Measurements from ENCODE around the gene TAC4.

Gene TAC4

DNA sequence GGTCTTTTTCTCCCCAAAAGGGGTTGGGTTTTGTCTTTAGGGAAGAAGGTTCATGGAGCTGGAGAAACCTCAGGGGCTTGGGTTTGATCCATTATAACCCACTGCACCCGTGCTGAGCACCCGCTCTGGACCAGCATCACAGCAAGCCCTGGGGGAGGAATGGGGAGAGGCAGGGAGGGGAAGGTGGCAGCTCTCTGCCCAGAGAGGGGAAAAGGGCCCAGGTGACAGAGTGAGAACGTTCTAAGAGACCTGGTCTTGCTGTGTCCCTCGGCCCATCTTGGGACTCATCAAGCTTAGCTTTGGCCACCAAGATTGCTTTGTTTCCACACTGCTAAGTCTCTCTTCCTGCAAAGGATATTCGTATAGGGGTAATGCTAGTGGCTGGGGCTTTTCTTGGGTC, 38.2 kb upstream of the TAC4 start:
- TF ChIP-seq, protein P1, sequence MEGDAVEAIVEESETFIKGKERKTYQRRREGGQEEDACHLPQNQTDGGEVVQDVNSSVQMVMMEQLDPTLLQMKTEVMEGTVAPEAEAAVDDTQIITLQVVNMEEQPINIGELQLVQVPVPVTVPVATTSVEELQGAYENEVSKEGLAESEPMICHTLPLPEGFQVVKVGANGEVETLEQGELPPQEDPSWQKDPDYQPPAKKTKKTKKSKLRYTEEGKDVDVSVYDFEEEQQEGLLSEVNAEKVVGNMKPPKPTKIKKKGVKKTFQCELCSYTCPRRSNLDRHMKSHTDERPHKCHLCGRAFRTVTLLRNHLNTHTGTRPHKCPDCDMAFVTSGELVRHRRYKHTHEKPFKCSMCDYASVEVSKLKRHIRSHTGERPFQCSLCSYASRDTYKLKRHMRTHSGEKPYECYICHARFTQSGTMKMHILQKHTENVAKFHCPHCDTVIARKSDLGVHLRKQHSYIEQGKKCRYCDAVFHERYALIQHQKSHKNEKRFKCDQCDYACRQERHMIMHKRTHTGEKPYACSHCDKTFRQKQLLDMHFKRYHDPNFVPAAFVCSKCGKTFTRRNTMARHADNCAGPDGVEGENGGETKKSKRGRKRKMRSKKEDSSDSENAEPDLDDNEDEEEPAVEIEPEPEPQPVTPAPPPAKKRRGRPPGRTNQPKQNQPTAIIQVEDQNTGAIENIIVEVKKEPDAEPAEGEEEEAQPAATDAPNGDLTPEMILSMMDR (IDR thresholded peaks at IDR 0.05; ENCODE audit: control insufficient read depth, insufficient read depth, low read depth, low read length, missing control alignments): no peak
- no peak for DNase-seq (ENCODE audit: low read depth)
- no peak overlapping the region for H3K4me3 ChIP-seq (ENCODE audit: control insufficient read depth, low read depth, low read length)

DNA sequence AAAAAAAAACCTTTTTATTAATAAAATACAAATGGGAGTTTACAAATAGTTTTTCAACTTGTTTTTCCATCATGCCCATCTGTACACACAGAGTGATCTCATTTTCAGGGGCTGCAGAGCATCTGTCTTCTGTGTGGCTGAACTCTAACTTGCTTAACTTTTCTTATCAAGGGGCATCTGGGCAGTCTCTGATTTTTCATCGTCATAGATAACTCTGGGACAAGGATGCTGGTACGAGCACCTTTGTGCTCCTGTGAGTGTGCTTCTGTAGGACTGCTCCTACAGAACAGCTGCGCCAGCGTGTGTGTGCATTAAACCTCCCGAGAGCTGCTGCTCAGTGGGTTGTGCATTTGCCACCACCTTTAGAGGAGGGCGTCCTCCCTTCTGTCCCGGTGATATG, 34.6 kb upstream of the TAC4 start:
- TF ChIP-seq, protein P1 (IDR thresholded peaks at IDR 0.05; ENCODE audit: control insufficient read depth, insufficient read depth, low read depth, low read length, missing control alignments): no peak
- no peak for DNase-seq (ENCODE audit: low read depth)
- H3K4me3 ChIP-seq (ENCODE audit: control insufficient read depth, low read depth, low read length): no peak overlapping the region

DNA sequence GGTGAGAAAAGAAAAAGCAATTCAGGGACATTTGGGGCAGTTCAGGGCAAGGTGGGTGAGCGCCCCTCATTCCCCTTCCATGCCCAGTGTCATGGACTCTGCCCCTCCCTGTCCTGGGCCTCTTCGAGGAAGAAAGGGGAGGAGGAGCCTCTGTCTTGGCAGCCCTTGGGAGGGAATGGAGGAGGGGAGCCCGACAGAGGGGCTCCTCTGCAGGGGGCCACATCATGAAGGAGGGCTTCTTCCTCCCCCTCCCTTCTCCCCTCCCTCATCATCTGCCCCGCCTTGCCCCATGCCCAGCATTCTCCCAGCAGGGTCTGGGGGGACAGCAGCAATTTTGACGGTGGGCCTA, 33.2 kb upstream of the TAC4 start:
- no peak for DNase-seq (ENCODE audit: low read depth)
- TF ChIP-seq, protein P1 (IDR thresholded peaks at IDR 0.05; ENCODE audit: control insufficient read depth, insufficient read depth, low read depth, low read length, missing control alignments): no peak
- H3K4me3 ChIP-seq (ENCODE audit: control insufficient read depth, low read depth, low read length): no peak overlapping the region

DNA sequence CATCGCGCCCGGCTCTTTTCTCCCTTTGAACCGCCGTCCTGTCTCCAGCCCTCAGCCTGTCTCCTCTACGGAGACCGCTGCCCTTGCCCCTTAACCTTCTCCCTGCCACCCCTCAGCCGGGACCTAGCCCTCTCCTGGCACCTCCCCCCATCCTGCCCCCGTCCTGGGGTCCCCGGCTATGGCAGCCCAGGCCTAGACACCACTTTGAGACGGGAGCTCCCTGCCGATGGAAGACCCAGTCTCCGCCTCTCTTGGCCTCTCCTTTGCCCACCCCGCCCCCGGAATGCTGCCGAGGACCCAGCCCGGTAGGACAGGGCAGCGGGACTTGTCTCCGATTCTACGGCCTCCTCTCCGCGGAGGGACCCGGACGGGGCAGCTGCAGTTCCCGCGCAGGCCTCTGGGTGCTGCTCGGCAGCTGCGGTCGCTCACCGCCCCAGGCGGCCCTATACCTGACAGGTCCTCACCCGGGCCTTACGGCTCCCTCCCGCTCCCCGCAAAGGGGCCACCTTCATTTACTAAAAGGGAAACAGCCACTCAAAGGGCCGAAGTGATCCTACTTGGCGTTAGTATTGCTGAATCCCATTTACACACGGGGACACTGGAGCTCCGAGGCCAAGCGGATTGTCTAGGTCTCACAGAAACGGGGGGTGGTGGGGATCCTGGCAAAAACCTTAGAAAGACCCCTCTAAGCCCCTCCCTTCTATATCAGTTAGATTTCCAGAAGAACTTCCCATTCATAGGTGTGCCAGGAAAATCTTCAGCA, 32.6 kb upstream of the TAC4 start:
- DNase-seq (ENCODE audit: low read depth): no peak
- no peak overlapping the region for H3K4me3 ChIP-seq (ENCODE audit: control insufficient read depth, low read depth, low read length)
- TF ChIP-seq, protein P1 (IDR thresholded peaks at IDR 0.05; ENCODE audit: control insufficient read depth, insufficient read depth, low read depth, low read length, missing control alignments): peak; percentile 97

DNA sequence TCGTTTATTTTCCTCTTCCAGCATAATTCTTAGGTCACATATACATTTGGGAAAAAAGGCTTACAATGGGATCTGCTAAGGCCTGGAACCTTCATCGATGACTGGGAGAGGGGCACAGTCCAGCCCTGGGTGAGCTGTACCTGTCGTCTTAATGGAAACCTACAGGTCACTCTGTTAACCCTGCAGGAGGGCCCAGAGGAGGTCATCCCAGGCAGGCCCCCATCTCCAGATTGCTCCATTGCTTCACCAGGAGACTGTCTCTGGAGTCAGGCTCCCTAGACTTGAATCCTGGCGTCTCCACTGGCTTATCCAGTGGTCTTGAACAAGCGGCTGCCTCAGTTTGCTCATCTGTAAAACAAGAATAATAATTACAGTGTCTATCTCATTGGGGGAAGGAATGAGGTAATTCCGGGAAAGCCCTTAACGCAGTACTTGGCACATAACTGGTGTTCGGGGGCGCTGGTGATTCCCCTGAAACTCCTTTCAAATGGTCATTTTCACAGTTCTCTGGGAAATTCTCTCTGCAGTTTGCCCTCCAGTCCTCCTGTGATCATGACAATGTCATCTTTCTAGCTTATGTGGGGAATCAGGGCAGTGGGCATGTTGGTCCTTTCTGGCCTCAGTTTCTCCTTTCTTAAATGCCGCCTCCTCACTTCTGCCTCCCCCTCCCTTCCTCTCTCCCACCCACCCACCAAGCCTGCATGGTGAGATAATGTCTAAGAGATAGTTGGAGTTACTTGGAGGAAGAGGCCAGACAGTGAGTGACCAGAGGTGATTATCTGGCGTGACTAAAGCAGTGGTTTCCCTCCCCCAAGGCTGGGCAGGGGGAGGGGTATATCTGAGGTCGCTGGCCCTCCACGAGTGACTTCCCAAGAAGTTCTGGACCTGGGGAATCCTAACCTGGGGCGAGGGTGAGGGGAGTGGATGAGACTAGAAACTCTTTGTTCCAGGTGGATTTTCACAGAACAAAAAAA, 31.3 kb upstream of the TAC4 start:
- no peak for DNase-seq (ENCODE audit: low read depth)
- H3K4me3 ChIP-seq (ENCODE audit: control insufficient read depth, low read depth, low read length): no peak overlapping the region
- TF ChIP-seq, protein P1 (IDR thresholded peaks at IDR 0.05; ENCODE audit: control insufficient read depth, insufficient read depth, low read depth, low read length, missing control alignments): no peak

DNA sequence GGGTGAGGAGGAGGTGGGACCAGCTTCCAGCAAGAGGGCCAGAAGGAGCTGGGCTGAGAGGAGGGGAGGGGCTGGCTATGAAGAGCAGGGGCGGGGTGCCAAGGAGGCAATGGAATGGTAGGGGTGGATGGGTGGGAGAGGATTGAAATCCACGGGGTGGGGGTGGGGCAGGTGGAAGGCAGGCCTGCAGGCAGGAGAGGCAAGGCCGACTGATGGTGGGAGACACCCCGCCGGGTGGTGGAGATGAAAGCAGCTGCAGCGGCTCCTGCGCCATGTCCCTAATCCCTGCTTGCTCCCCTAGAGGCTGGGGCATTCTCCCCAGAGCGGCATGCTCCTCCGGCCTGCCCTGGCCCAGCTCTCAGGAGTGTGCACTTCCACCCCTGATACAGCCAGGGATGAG, 27.8 kb upstream of the TAC4 start:
- no peak overlapping the region for H3K4me3 ChIP-seq (ENCODE audit: control insufficient read depth, low read depth, low read length)
- no peak for DNase-seq (ENCODE audit: low read depth)
- TF ChIP-seq, protein P1 (IDR thresholded peaks at IDR 0.05; ENCODE audit: control insufficient read depth, insufficient read depth, low read depth, low read length, missing control alignments): no peak
